B cell (primary cell): Measurements from ENCODE around the gene CYP2S1. TPM values are rescaled to one million over a fixed set of nuclear protein-coding genes. Genes with fewer than 3 reads are reported as not detected.

Source experiments
- ATAC-seq: fragments of 200-7000 bp; cut with Tn5 transposase; one replicate; pipeline ENCODE4 v1.10.0; 2021; ENCODE audit warnings: low read depth, mild to moderate bottlenecking, moderate number of reproducible peaks, moderate library complexity
- CTCF ChIA-PET: fragments of 350-600 bp; sonication (Branson Sonifier 250); formaldehyde crosslinking; loops from one replicate; lab custom pipeline; 2021; ENCODE audit warnings: antibody characterized with exemption, inconsistent platforms; lab: Charles Lee
- POLR2A ChIA-PET: fragments of 350-600 bp; sonication (Branson Sonifier 250); formaldehyde crosslinking; loops from one replicate; lab custom pipeline; 2021; ENCODE audit warnings: antibody characterized with exemption; lab: Charles Lee
- DNase-seq: peaks from one replicate; pipeline ENCODE4 v3.0.0; 2013
- H2AFZ ChIP-seq: 2 replicates; pipeline ENCODE4 v1.6.1; 2012; ENCODE audit warnings: mild to moderate bottlenecking, low read depth, low read length; ENCODE audit not compliant: insufficient read depth, poor library complexity, severe bottlenecking
- H3K27ac ChIP-seq, 2 donors: 1 replicate in 1 of 2; 2 replicates in 1 of 2; pipeline ENCODE4 v1.5.1; 2012 to 2013; ENCODE audit warnings: low read length in 2 of 2, mild to moderate bottlenecking in 2 of 2, moderate library complexity in 1 of 2
- H3K27me3 ChIP-seq, 4 experiments: fragments of 200-600 bp in 1 of 4; sonication (generic) in 1 of 4; replicated peaks in 1 of 4; 1 replicate in 2 of 4; 2 replicates in 2 of 4; pipeline versions ENCODE4 v1.6.1 to v1.7.0; 2013 to 2016; ENCODE audit warnings: low read length in 3 of 4, mild to moderate bottlenecking in 2 of 4, mixed read lengths in 1 of 4, moderate library complexity in 1 of 4; ENCODE audit not compliant: insufficient read depth in 4 of 4, control insufficient read depth in 3 of 4; ENCODE audit errors: control extremely low read depth in 1 of 4
- H3K36me3 ChIP-seq, 2 experiments: replicated peaks in 1 of 2; 1 replicate in 1 of 2; 2 replicates in 1 of 2; pipeline versions ENCODE4 v1.6.1 to v1.7.1; 2013; ENCODE audit warnings: low read length in 1 of 2; ENCODE audit not compliant: insufficient read depth in 2 of 2, control insufficient read depth in 1 of 2; ENCODE audit errors: control extremely low read depth in 1 of 2, extremely low read depth in 1 of 2
- H3K4me1 ChIP-seq, 2 donors: fragments of 200-600 bp in 1 of 2; sonication (generic) in 1 of 2; 1 replicate in 1 of 2; 2 replicates in 1 of 2; pipeline versions ENCODE4 v1.5.1 to v1.6.1; 2013 to 2017; ENCODE audit warnings: low read length in 2 of 2; ENCODE audit not compliant: control insufficient read depth in 2 of 2, insufficient read depth in 2 of 2
- H3K4me2 ChIP-seq: replicated peaks from 2 replicates; pipeline ENCODE3; 2012; ENCODE audit warnings: mild to moderate bottlenecking, low read depth, low read length; ENCODE audit not compliant: poor library complexity, severe bottlenecking
- H3K4me3 ChIP-seq, 5 experiments: fragments of 200-600 bp in 1 of 5; sonication (generic) in 1 of 5; 1 replicate in 3 of 5; 2 replicates in 2 of 5; pipeline versions ENCODE4 v1.5.1 to v1.7.0; 2011 to 2016; ENCODE audit warnings: low read length in 4 of 5, mild to moderate bottlenecking in 4 of 5, low read depth in 2 of 5, control low read depth in 1 of 5, moderate library complexity in 1 of 5; ENCODE audit not compliant: insufficient read depth in 1 of 5; ENCODE audit errors: control extremely low read depth in 1 of 5, extremely low read depth in 1 of 5
- H3K79me2 ChIP-seq: fragments of 200-600 bp; sonication (generic); one replicate; pipeline ENCODE4 v1.6.0; 2016; ENCODE audit warnings: low read length; ENCODE audit not compliant: control insufficient read depth, insufficient read depth
- H3K9ac ChIP-seq: fragments of 200-600 bp; sonication (generic); 2 replicates; pipeline ENCODE4 v1.6.1; 2017; ENCODE audit warnings: mild to moderate bottlenecking, low read length, moderate library complexity
- H3K9me3 ChIP-seq, 3 donors: one replicate each; pipeline versions ENCODE4 v1.6.1 to v1.7.1; 2013; ENCODE audit warnings: low read length in 2 of 3; ENCODE audit not compliant: control insufficient read depth in 2 of 3, insufficient read depth in 1 of 3; ENCODE audit errors: control extremely low read depth in 1 of 3
- H4K20me1 ChIP-seq: 2 replicates; pipeline ENCODE4 v1.6.0; 2012; ENCODE audit warnings: mild to moderate bottlenecking, low read length; ENCODE audit not compliant: insufficient read depth, control insufficient read depth, poor library complexity, severe bottlenecking
- H3K27ac Mint-ChIP-seq: one replicate; pipeline ENCODE4 v1.8.0; 2021; ENCODE audit warnings: mixed read lengths
- H3K27me3 Mint-ChIP-seq: one replicate; pipeline ENCODE4 v1.8.0; 2021; ENCODE audit warnings: mixed read lengths
- H3K4me1 Mint-ChIP-seq: one replicate; pipeline ENCODE4 v1.8.0; 2021; ENCODE audit warnings: mixed read lengths
- H3K4me3 Mint-ChIP-seq: one replicate; pipeline ENCODE4 v1.8.0; 2021; ENCODE audit warnings: mixed read lengths
- H3K9me3 Mint-ChIP-seq: one replicate; pipeline ENCODE4 v1.8.0; 2022; ENCODE audit warnings: mixed read lengths; ENCODE audit not compliant: insufficient read depth
- CTCF ChIP-seq: fragments of 200-600 bp; IDR thresholded peaks from one replicate; pipeline ENCODE4 v1.8.0; 2022; ENCODE audit warnings: antibody characterized with exemption, mild to moderate bottlenecking
- EZH2 ChIP-seq: IDR thresholded peaks from 2 replicates; pipeline ENCODE4 v1.6.1; 2012; ENCODE audit warnings: borderline replicate concordance, low read depth, mild to moderate bottlenecking, moderate library complexity, low read length; ENCODE audit not compliant: insufficient read depth, poor library complexity, severe bottlenecking
- WGBS: methylation state at CpG from one replicate; pipeline ENCODE4 v1.1.5; 2013; ENCODE audit warnings: missing lambda C conversion rate; ENCODE audit not compliant: insufficient coverage; 5-methylcytosine and 5-hydroxymethylcytosine counted together
- intact Hi-C: fragments of 100-400 bp; cut with micrococcal nuclease; formaldehyde crosslinking; loops from one replicate; pipeline ENCODE4 v1.10.0; 2022
- polyA plus RNA-seq: library from polyadenylated mRNA; depleted of rRNA; stranded (reverse); fragments of >200 nt; gene quantifications from 2 replicates; pipeline ENCODE4 v1.2.3, GENCODE V29; 2012
- total RNA-seq, 2 donors: library from RNA; stranded (reverse); fragments of 120-200 nt in 1 of 2; gene quantifications; 1 replicate in 1 of 2; 2 replicates in 1 of 2; pipeline versions ENCODE4 v1.2.3 to v1.2.4, GENCODE V29; 2013 to 2022

Gene CYP2S1
- total and polyA plus RNA-seq, 2 donors (not counting 1 experiment from before 2014, with no cell fraction given) = 0.09 TPM; not detected in 1

GRCh38 chr19:41219924-41220567 lies 27.0 kb downstream of the CYP2S1 start:
- H3K36me3 ChIP-seq = no peaks in the 10 kb centered on the region
- no peak overlapping the region for H3K27ac ChIP-seq
- H3K9ac ChIP-seq = no peak overlapping the region
- H2AFZ ChIP-seq = no peak overlapping the region
- POLR2A ChIA-PET = no interaction called here
- H3K4me1 Mint-ChIP-seq = peaks cover 2% of the 10 kb centered on the region
- H4K20me1 ChIP-seq = no peaks in the 10 kb centered on the region
- no peak overlapping the region for H3K4me3 Mint-ChIP-seq
- ATAC-seq (no peak), DNase-seq (no peak)
- H3K4me1 ChIP-seq = no peaks in the 10 kb centered on the region
- H3K4me2 ChIP-seq = no peak overlapping the region
- H3K9me3 ChIP-seq = no peaks in the 10 kb centered on the region
- WGBS = 84% methylated on average over 14 of the region's 16 CpGs
- no peak overlapping the region for H3K4me3 ChIP-seq
- intact Hi-C loops = no loop called here
- no peak for TF ChIP-seq CTCF
- no peak for TF ChIP-seq EZH2
- H3K27ac Mint-ChIP-seq = no peak overlapping the region
- H3K27me3 Mint-ChIP-seq = peaks cover 57% of the 10 kb centered on the region
- CTCF ChIA-PET = interaction anchor here (0.6 kb wide), 1 partner anchor 57 kb away, joined by 3 read pairs; no protein-coding TSS in a partner anchor
- no peaks in the 10 kb centered on the region for H3K79me2 ChIP-seq
- no peaks in the 10 kb centered on the region for H3K9me3 Mint-ChIP-seq
- H3K27me3 ChIP-seq = peaks cover 0 to 20% (median 5%) of the 10 kb centered on the region in 4 experiments

- ChIA-PET POLR2A (no interaction called here), CTCF (no interaction called here)
- WGBS = 100% methylated on average over 2 of the region's 9 CpGs
- ATAC-seq = no peak
- no peaks in the 10 kb centered on the region for H4K20me1 ChIP-seq
- H2AFZ ChIP-seq = no peak overlapping the region
- H3K27me3 Mint-ChIP-seq = peaks cover 64% of the 10 kb centered on the region
- no peaks in the 10 kb centered on the region for H3K36me3 ChIP-seq
- no peak overlapping the region for H3K4me3 ChIP-seq
- H3K9me3 ChIP-seq = no peaks in the 10 kb centered on the region
- no peak for DNase-seq
- peaks cover 0 to 27% (median 8%) of the 10 kb centered on the region in 4 experiments for H3K27me3 ChIP-seq
- no peak for TF ChIP-seq EZH2
- no peak for TF ChIP-seq CTCF
- intact Hi-C loops = no loop called here
- no peak overlapping the region for H3K27ac ChIP-seq
- H3K4me1 Mint-ChIP-seq = peaks cover 6% of the 10 kb centered on the region
- peaks cover under 1 to 4% of the 10 kb centered on the region in 2 donors for H3K4me1 ChIP-seq
- H3K4me3 Mint-ChIP-seq = no peak overlapping the region
- H3K9me3 Mint-ChIP-seq = no peaks in the 10 kb centered on the region
- H3K4me2 ChIP-seq = no peak overlapping the region
- no peaks in the 10 kb centered on the region for H3K79me2 ChIP-seq
- no peak overlapping the region for H3K27ac Mint-ChIP-seq
- no peak overlapping the region for H3K9ac ChIP-seq
These were observed 27.8 kb downstream of the CYP2S1 start for GRCh38 chr19:41220811-41221210.
